ENCODE measurements around the gene SPTLC1.
"Not testable (repeated sequence)": the region's sequence is repeated elsewhere in the genome, so short reads cannot be mapped to it uniquely, and the experiment has no call there.

Gene SPTLC1

GRCh38 chr9:92140074-92140753 is 25.0 kb upstream of the SPTLC1 start:
- peak; percentile 25 for DNase-seq

- not testable (repeated sequence) for DNase-seq
Measured at GRCh38 chr9:92138960-92139540, 23.8 kb upstream of the SPTLC1 start.

- DNase-seq, result no peak
Measured at GRCh38 chr9:92138157-92138959, 23.1 kb upstream of the SPTLC1 start.

GRCh38 chr9:92136184-92136858 is 21.1 kb upstream of the SPTLC1 start:
- DNase-seq, result no peak

- no peak for DNase-seq
Measured at GRCh38 chr9:92135576-92135975, 20.4 kb upstream of the SPTLC1 start.

GRCh38 chr9:92133949-92134604 is 18.9 kb upstream of the SPTLC1 start:
- no peak for DNase-seq

GRCh38 chr9:92132913-92133312 is 17.7 kb upstream of the SPTLC1 start:
- DNase-seq, result not testable (repeated sequence)

- no peak for DNase-seq
Measured at GRCh38 chr9:92132501-92132900, 17.3 kb upstream of the SPTLC1 start.

- no peak for DNase-seq
Measured at GRCh38 chr9:92122800-92123199, 7.6 kb upstream of the SPTLC1 start.

- no peak for DNase-seq
Measured at GRCh38 chr9:92122061-92122460, 6.8 kb upstream of the SPTLC1 start.

GRCh38 chr9:92121265-92121664 is 6.1 kb upstream of the SPTLC1 start:
- DNase-seq, result no peak

GRCh38 chr9:92120138-92120537 is 4.9 kb upstream of the SPTLC1 start:
- no peak for DNase-seq

GRCh38 chr9:92119586-92119985 is 4.4 kb upstream of the SPTLC1 start:
- DNase-seq, result no peak

GRCh38 chr9:92108122-92108521 is 7.1 kb downstream of the SPTLC1 start:
- no peak for DNase-seq

- not testable (repeated sequence) for DNase-seq
Measured at GRCh38 chr9:92105446-92106225, 9.6 kb downstream of the SPTLC1 start.

GRCh38 chr9:92103601-92104000 is 11.6 kb downstream of the SPTLC1 start:
- DNase-seq, result not testable (repeated sequence)

GRCh38 chr9:92100237-92100911 is 14.8 kb downstream of the SPTLC1 start:
- DNase-seq, result no peak

GRCh38 chr9:92098638-92099037 is 16.6 kb downstream of the SPTLC1 start:
- no peak for DNase-seq

- DNase-seq, result peak; percentile 60
Measured at GRCh38 chr9:92097997-92098482, 17.2 kb downstream of the SPTLC1 start.

GRCh38 chr9:92095236-92095635 is 20.0 kb downstream of the SPTLC1 start:
- DNase-seq, result no peak

- DNase-seq, result no peak
Measured at GRCh38 chr9:92094655-92095054, 20.6 kb downstream of the SPTLC1 start.

Data from NCI-H2029 treated with DMSO at 0.1 percent for 48 hours (cell line).